A673 (cell line): ENCODE data around the gene FCAR.

Experiments used
- CTCF ChIP-seq: fragments of 300-800, 200-600 bp; sonication (generic); conservative IDR thresholded peaks from 2 replicates; pipeline ENCODE4 v1.5.1; 2017; ENCODE audit warnings: low read depth, mild to moderate bottlenecking, antibody characterized with exemption, low read length, moderate library complexity, mixed read lengths
- EZH2 ChIP-seq: fragments of 200-600 bp; sonication (generic); IDR thresholded peaks from 2 replicates; pipeline ENCODE4 v1.6.1; 2017; ENCODE audit warnings: borderline replicate concordance, low read depth, mild to moderate bottlenecking, mixed read lengths, antibody characterized with exemption, low read length; ENCODE audit not compliant: poor library complexity, severe bottlenecking

- TF ChIP-seq EZH2 (no peak), CTCF (no peak)
These were observed 32.8 kb downstream of the FCAR start for GRCh38 chr19:54906819-54907218.
